Dermis blood vessel endothelial cell (primary cell): ENCODE data around the gene ATP6V1F. TPM values are rescaled to one million over a fixed set of nuclear protein-coding genes. Genes with fewer than 3 reads are reported as not detected.

ENCODE experiments used
- total RNA-seq: library from RNA; depleted of rRNA; stranded (reverse); fragments of >200 nt; gene quantifications from 2 replicates; pipeline ENCODE4 v1.2.3, GENCODE V29; 2014

ATP6V1F gene
- total RNA-seq, 1 donor from 2014 or later: 93.1 TPM

Other genes with a start within 250 kb of the ATP6V1F start
- gene GARIN1A, start 190.6 kb upstream of the ATP6V1F start, total RNA-seq: 0.14 and 0.17 TPM in 2 replicates
- gene CALU, start 123.5 kb upstream of the ATP6V1F start, total RNA-seq: 421 and 506 TPM in 2 replicates
- gene OPN1SW, start 87.1 kb upstream of the ATP6V1F start, total RNA-seq: not detected in 2 replicates
- gene CCDC136, start 70.9 kb upstream of the ATP6V1F start, total RNA-seq: 0.88 and 1.7 TPM in 2 replicates
- 117 and 331 TPM in 2 replicates for gene FLNC, start 32.5 kb upstream of the ATP6V1F start, total RNA-seq
- 0.17 TPM in 1 of 2 replicates, not detected in the other for gene KCP, start 47.9 kb downstream of the ATP6V1F start, total RNA-seq
- gene IRF5, start 75.1 kb downstream of the ATP6V1F start, total RNA-seq: 0.09 and 0.17 TPM in 2 replicates
- 57.2 and 83.1 TPM in 2 replicates for gene TNPO3, start 192.3 kb downstream of the ATP6V1F start, total RNA-seq